GM12865 (cell line): ENCODE measurements around the gene KCNE5.
"Not testable (repeated sequence)": the region's sequence is repeated elsewhere in the genome, so short reads cannot be mapped to it uniquely, and the experiment has no call there.

Experiments
- DNase-seq: peaks from one replicate; pipeline ENCODE4 v3.0.0; 2010; ENCODE audit warnings: low read depth
- H3K4me3 ChIP-seq: 2 replicates; pipeline ENCODE4 v1.5.1; 2011; ENCODE audit warnings: mild to moderate bottlenecking, low read depth, low read length, control low read depth
- CTCF ChIP-seq: IDR thresholded peaks from 2 replicates; pipeline ENCODE4 v1.5.1; 2011; ENCODE audit warnings: low read length, control low read depth, low read depth, inconsistent platforms; ENCODE audit not compliant: insufficient read depth; ENCODE audit errors: missing control alignments

Gene KCNE5

DNA sequence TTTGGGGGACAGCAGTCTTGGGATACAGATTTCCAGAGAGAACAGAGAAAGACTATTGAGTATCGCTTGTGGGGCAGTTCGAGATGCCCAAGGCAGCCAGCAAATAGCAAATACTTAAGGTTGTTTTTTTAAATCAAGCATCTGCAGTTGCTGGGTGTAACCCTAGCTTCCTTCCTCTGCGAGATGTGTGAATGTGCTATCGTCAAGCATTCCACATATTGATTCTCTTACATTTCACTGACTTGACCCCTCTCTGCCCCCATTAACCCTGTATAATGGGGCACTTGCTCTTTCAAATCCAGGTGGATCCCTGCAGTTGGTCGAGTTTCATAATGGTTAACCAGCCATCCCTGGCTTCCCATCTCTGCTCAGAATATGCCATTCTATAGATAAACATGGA, 23.5 kb downstream of the KCNE5 start:
- TF ChIP-seq CTCF: no peak
- no peak overlapping the region for H3K4me3 ChIP-seq
- DNase-seq: no peak

DNA sequence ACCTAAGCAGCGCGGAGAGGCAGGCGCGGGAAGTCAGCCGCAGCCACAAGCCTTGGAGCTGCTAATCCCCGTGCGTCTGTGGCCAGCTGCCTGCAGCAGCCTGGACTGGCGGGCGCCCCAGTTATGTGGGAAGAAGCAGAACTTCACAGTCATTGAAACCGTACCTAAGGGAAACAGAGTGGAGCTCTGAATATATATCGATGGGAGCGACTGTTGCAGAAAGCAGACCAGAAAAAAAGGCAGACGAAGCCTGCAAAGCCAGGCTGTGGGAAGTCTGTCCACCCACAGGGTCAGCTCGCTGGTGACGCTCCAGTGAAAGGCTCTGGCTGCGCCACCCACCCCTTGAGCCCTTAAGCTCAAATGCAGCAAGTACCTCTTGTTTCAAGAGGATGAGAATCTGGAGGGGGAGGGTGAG, 24.7 kb downstream of the KCNE5 start:
- no peak for DNase-seq
- TF ChIP-seq CTCF: no peak
- H3K4me3 ChIP-seq: no peak overlapping the region

GRCh38 chrX:109596015-109596414, 29.0 kb downstream of the KCNE5 start:
- no peak overlapping the region for H3K4me3 ChIP-seq
- TF ChIP-seq CTCF: no peak
- DNase-seq: no peak

GRCh38 chrX:109590176-109590575, 34.8 kb downstream of the KCNE5 start:
- no peak for DNase-seq
- no peak overlapping the region for H3K4me3 ChIP-seq
- TF ChIP-seq CTCF: no peak

DNA sequence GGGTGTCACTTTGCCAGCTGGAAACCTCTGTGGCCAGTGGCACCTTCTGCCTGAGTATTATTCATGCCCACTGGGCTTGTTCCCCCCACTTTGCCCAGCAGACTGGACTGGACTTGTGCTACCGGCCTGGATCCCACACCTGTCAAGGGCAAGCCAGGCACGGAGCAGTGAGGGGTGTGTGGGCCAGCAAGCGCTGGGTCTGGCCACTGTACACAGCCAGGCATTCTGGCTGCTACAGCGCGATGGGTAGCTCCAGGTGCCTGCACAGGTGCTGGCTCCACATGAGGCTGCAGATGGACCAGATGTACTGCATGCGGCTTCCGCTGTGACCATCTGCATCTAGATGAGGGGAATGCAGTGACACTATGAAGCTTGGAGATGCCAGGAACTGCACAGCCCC, 39.5 kb downstream of the KCNE5 start:
- no peak for DNase-seq
- no peak for TF ChIP-seq CTCF
- H3K4me3 ChIP-seq: no peak overlapping the region

DNA sequence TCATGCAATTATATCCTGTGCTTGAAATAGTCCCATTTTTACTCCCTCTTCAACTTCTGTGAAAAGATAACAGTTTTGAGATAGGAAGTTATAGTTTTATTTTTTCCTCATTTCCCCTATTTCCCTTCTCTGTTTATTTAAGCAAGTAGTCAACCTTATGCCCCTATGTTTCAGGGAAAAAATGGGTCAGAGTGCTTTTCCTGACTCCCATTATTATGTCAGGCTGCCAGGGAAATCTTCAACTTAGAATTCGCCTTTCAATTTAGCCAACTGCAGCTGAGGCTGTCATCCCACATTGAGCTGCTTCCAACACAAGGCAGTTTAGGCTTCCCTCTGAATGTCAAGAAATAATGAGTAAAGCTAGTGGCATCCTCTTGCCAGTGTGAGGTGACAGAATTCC, 46.1 kb downstream of the KCNE5 start:
- DNase-seq: no peak
- H3K4me3 ChIP-seq: no peak overlapping the region
- TF ChIP-seq CTCF: no peak

- DNase-seq: no peak
- H3K4me3 ChIP-seq: no peak overlapping the region
- TF ChIP-seq CTCF: no peak
These were observed 47.9 kb downstream of the KCNE5 start for GRCh38 chrX:109577055-109577454.

- not testable (repeated sequence) for DNase-seq, H3K4me3 ChIP-seq
These were observed 48.9 kb downstream of the KCNE5 start for GRCh38 chrX:109576083-109576482.
